HepG2 (cell line): ENCODE measurements around the gene ZBED5. TPM values are rescaled to one million over a fixed set of nuclear protein-coding genes. Genes with fewer than 3 reads are reported as not detected.
"Not testable (repeated sequence)": the region's sequence is repeated elsewhere in the genome, so short reads cannot be mapped to it uniquely, and the experiment has no call there.

Experiments used
- ATAC-seq: fragments of 200-7000 bp; cut with Tn5 transposase; 3 replicates; pipeline ENCODE4 v1.9.1; 2020; ENCODE audit warnings: mild to moderate bottlenecking, moderate library complexity
- BruUV-seq: library from RNA; stranded (reverse); fragments of 400-500 nt; replicated peaks from 2 replicates; lab custom pipeline; 2021; lab: Mats Ljungman, UMichigan
- CTCF ChIA-PET: fragments of 300-600 bp; formaldehyde crosslinking; extraction: SDS; loops from one replicate; lab custom pipeline; 2021; ENCODE audit warnings: low total read pairs, inconsistent platforms, low intra/inter-chr PET ratio; lab: Yijun Ruan, JAX
- POLR2A ChIA-PET: fragments of 350-600 bp; sonication (Branson Sonifier 250); formaldehyde crosslinking; loops from one replicate; lab custom pipeline; 2020; ENCODE audit warnings: antibody characterized with exemption, inconsistent platforms; lab: Yijun Ruan, JAX
- DNase-seq: peaks from one replicate; pipeline ENCODE4 v3.0.0-alpha.2; 2015; ENCODE audit warnings: low spot score
- FAIRE-seq: peaks from 3 replicates; lab custom pipeline; 2011; peaks lifted over from hg19 to GRCh38; lab: Jason Lieb, UNC
- H2AFZ ChIP-seq: one replicate; pipeline ENCODE4 v1.6.1; 2011; ENCODE audit warnings: low read length, inconsistent platforms
- H3K27ac ChIP-seq: fragments of 300-600 bp; 3 replicates; pipeline ENCODE4 v1.8.0; 2011; ENCODE audit warnings: mixed run types, mild to moderate bottlenecking, mixed read lengths, low read length, inconsistent platforms; ENCODE audit not compliant: insufficient read depth; ENCODE audit errors: extremely low read length
- H3K27me3 ChIP-seq, 2 experiments: fragments of 200-600 bp in 1 of 2; 2 replicates in 1 of 2; 3 replicates in 1 of 2; pipeline versions ENCODE4 v1.6.0 to v1.8.0; 2011; ENCODE audit warnings: low read length in 2 of 2, mild to moderate bottlenecking in 2 of 2, moderate library complexity in 2 of 2, inconsistent platforms in 1 of 2; ENCODE audit not compliant: insufficient read depth in 2 of 2, control insufficient read depth in 1 of 2
- H3K36me3 ChIP-seq, 2 experiments: fragments of 200-600 bp in 1 of 2; replicated peaks in 1 of 2; 2 replicates in 1 of 2; 3 replicates in 1 of 2; pipeline versions ENCODE4 v1.5.1 to v1.8.0; 2011; ENCODE audit warnings: low read length in 2 of 2, inconsistent platforms in 1 of 2; ENCODE audit not compliant: insufficient read depth in 2 of 2, control insufficient read depth in 1 of 2
- H3K4me1 ChIP-seq: 2 replicates; pipeline ENCODE4 v1.5.1; 2012; ENCODE audit warnings: low read length, inconsistent platforms; ENCODE audit not compliant: insufficient read depth
- H3K4me2 ChIP-seq: 2 replicates; pipeline ENCODE4 v1.6.0; 2011; ENCODE audit warnings: low read depth, low read length, inconsistent platforms
- H3K4me3 ChIP-seq, 3 experiments: fragments of 200-600 bp in 1 of 3; sonication (generic), shearing (Covaris generic) in 1 of 3; replicated peaks in 1 of 3; 2 replicates each; pipeline ENCODE4 v1.5.1; 2011 to 2016; ENCODE audit warnings: low read length in 3 of 3, inconsistent platforms in 2 of 3, low read depth in 2 of 3, mild to moderate bottlenecking in 2 of 3, control low read depth in 1 of 3, mixed read lengths in 1 of 3; ENCODE audit not compliant: insufficient read depth in 1 of 3
- H3K79me2 ChIP-seq: one replicate; pipeline ENCODE4 v1.6.1; 2011; ENCODE audit warnings: low read length, inconsistent platforms; ENCODE audit not compliant: insufficient read depth
- H3K9ac ChIP-seq: 2 replicates; pipeline ENCODE4 v1.6.0; 2011; ENCODE audit warnings: mild to moderate bottlenecking, low read depth, low read length, inconsistent platforms; ENCODE audit not compliant: insufficient read depth
- H3K9me3 ChIP-seq: 2 replicates; pipeline ENCODE4 v1.5.1; 2012; ENCODE audit warnings: mild to moderate bottlenecking, low read length
- H4K20me1 ChIP-seq: 2 replicates; pipeline ENCODE4 v1.6.0; 2011; ENCODE audit warnings: inconsistent platforms, mild to moderate bottlenecking, low read length, moderate library complexity; ENCODE audit not compliant: insufficient read depth
- AKAP8 ChIP-seq: sonication (generic); formaldehyde crosslinking; IDR thresholded peaks from 2 replicates; pipeline ENCODE4 v1.5.1; 2020; ENCODE audit warnings: mild to moderate bottlenecking, missing genetic modification reagents
- FOXM1 ChIP-seq: sonication (generic); formaldehyde crosslinking; IDR thresholded peaks from 2 replicates; pipeline ENCODE4 v1.5.0; 2020; ENCODE audit warnings: missing genetic modification reagents
- HES4 ChIP-seq: sonication (generic); formaldehyde crosslinking; IDR thresholded peaks from 2 replicates; pipeline ENCODE4 v1.9.0; 2021; ENCODE audit warnings: mild to moderate bottlenecking, missing genetic modification reagents, borderline replicate concordance
- KDM4B ChIP-seq: sonication (generic); formaldehyde crosslinking; IDR thresholded peaks from 2 replicates; pipeline ENCODE4 v1.4.0; 2020; ENCODE audit warnings: missing genetic modification reagents
- MBNL3 ChIP-seq: fragments of 250-450 bp; sonication (Bioruptor Pico); conservative IDR thresholded peaks from 2 replicates; pipeline ENCODE4 v1.8.0; 2022; ENCODE audit warnings: mild to moderate bottlenecking, inconsistent platforms
- NBN ChIP-seq: fragments of 450-650 bp; conservative IDR thresholded peaks from 2 replicates; pipeline ENCODE4 v1.6.1; 2017
- ZNF280D ChIP-seq: sonication (generic); formaldehyde crosslinking; IDR thresholded peaks from 2 replicates; pipeline ENCODE4 v1.5.1; 2020; ENCODE audit warnings: mild to moderate bottlenecking, missing genetic modification reagents
- ZNF337 ChIP-seq: sonication (generic); formaldehyde crosslinking; IDR thresholded peaks from 2 replicates; pipeline ENCODE4 v1.5.1; 2020; ENCODE audit warnings: missing genetic modification reagents, low read depth, mild to moderate bottlenecking, borderline replicate concordance
- ZNF549 ChIP-seq: sonication (generic); formaldehyde crosslinking; IDR thresholded peaks from 2 replicates; pipeline ENCODE4 v1.5.0; 2020; ENCODE audit warnings: missing genetic modification reagents
- in situ Hi-C: cut with HindIII; loops from 2 replicates; pipeline ENCODE4 v1.10.0; 2017; ENCODE audit warnings: low pct_unique_long_range_greater_than_20kb; ENCODE audit not compliant: extremely low pct_ligation_motif_present
- intact Hi-C: fragments of 100-400 bp; cut with micrococcal nuclease; formaldehyde crosslinking; loops from one replicate; pipeline ENCODE4 v1.10.0; 2022; ENCODE audit not compliant: unreplicated experiment
- polyA plus RNA-seq, 8 experiments: library from polyadenylated mRNA; depleted of rRNA in 3 of 8; stranded (reverse) in 7 of 8; unstranded in 1 of 8; fragments of >200 nt; fragmentation: Illumina TruSeq in 4 of 8; extraction: Trizol in 4 of 8; gene quantifications; 2 replicates each; pipeline versions ENCODE4 v1.2.1 to v1.2.3, GENCODE V29; 2011 to 2016; ENCODE audit warnings: low read depth in 4 of 8, missing spikeins in 1 of 8, mixed read lengths in 1 of 8; ENCODE audit not compliant: insufficient read depth in 1 of 8
- total RNA-seq, 5 experiments: library from RNA; depleted of rRNA; stranded (reverse); fragments of >200 nt; fragmentation: Illumina TruSeq; extraction: Trizol; gene quantifications; 2 replicates each; pipeline ENCODE4 v1.2.3, GENCODE V29; 2016; ENCODE audit warnings: low read depth in 1 of 5

The ZBED5 gene
- total and polyA plus RNA-seq, 2 of the 13 experiments (the other 11 are each of a cell fraction or from before 2014, with no cell fraction given): 18.2 to 38.6 TPM

- TF ChIP-seq HES4 (CRISPR knock-in tag) (no peak), ZNF337 (no peak)
Observed at GRCh38 chr11:10891151-10891720, 33.4 kb upstream of the ZBED5 start (continued).

GRCh38 chr11:10890083-10890482 is 32.2 kb upstream of the ZBED5 start:
- H3K9ac ChIP-seq, H4K20me1 ChIP-seq, H3K27me3 ChIP-seq, H3K4me3 ChIP-seq, in situ Hi-C loops, H2AFZ ChIP-seq, H3K4me2 ChIP-seq, ATAC-seq, CTCF ChIA-PET, H3K36me3 ChIP-seq, H3K79me2 ChIP-seq, POLR2A ChIA-PET, H3K4me1 ChIP-seq, H3K27ac ChIP-seq, H3K9me3 ChIP-seq, FAIRE-seq, BruUV-seq, intact Hi-C loops, DNase-seq: not testable (repeated sequence)

- BruUV-seq: no TSS peak
- Histone ChIP-seq H3K27ac (no peak overlapping the region), H3K27me3 (no peaks in the 10 kb centered on the region), H3K9ac (no peak overlapping the region), H3K4me3 (no peak overlapping the region), H3K4me2 (no peak overlapping the region), H4K20me1 (no peaks in the 10 kb centered on the region), H3K36me3 (no peaks in the 10 kb centered on the region), H3K4me1 (no peaks in the 10 kb centered on the region), H2AFZ (no peak overlapping the region), H3K9me3 (no peaks in the 10 kb centered on the region), H3K79me2 (no peaks in the 10 kb centered on the region)
- DNase-seq (no peak), FAIRE-seq (no peak), ATAC-seq (no peak)
- in situ Hi-C loops: no loop called here
- ChIA-PET POLR2A (interaction anchor here (0.5 kb wide), 1 partner anchor 582 kb away, joined by 3 read pairs; the partner anchor contains the start of gene ADM), CTCF (no interaction called here)
- TF ChIP-seq AKAP8 (CRISPR knock-in tag) (no peak), KDM4B (no peak), ZNF549 (CRISPR knock-in tag) (no peak), NBN (no peak), MBNL3 (CRISPR knock-in tag) (no peak), ZNF280D (no peak), FOXM1 (CRISPR knock-in tag) (no peak)
- intact Hi-C loops: no loop called here
Observed at GRCh38 chr11:10887307-10887706, 29.5 kb upstream of the ZBED5 start.
